Limb (tissue), 2 donors: ENCODE measurements around the gene DCDC1.
"Not testable (repeated sequence)": the region's sequence is repeated elsewhere in the genome, so short reads cannot be mapped to it uniquely, and the experiment has no call there.

Experiments
- DNase-seq, 2 donors: peaks; one replicate each; pipeline ENCODE4 v3.0.0-alpha.2; 2016; ENCODE audit errors: extremely low spot score in 2 of 2

The DCDC1 gene

DNA sequence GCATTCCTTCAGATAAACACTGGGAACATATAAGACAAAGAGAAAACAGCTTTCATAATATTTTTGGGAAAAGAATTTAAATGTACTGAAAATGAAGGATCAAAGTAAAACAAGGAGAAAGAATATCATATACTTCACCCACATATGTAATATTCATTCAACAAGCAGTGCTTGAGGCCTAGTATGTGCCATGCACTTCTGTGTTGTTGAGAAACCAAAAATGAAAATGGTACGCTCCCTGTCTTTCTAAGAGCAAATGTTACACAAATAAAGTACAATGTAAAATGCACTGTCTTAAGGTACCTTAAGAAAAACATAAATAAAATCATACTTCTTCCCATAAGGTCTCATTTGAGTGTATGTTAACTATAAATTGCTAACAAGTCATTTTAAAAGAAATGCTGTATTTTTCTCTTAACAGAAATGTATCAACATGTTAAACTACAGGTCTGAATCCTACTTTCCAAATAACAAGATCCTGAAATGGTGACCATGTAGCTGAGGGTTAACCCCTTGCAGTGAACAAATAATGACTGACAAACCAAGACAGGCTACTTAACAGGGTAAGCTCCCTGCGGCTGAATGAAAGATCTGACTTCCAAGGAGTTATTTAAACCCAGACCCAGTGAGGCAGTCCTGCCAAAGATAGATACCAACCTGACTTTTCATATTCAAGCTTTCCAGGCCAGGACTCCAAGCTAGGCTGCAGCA is 377.6 kb downstream of the DCDC1 start:
- no peak for DNase-seq

DNA sequence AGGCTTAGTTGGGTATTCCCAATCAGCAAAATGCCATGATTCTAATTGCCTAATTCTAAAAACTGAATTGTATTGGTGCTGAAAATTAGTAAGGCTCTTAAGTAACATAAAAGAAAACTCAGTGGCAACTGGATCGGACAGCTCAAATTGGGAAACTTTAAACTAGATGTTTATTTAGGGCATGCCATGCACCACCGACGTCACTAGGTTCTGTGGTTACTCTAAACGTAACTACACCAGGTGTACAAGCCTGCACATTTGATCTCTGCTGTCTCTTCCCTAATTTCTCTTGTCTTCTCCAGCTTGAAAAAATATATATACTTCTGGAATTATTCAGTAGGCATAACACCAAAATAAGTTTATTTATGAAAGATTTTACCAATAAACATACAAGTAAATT is 378.2 kb downstream of the DCDC1 start:
- DNase-seq = no peak

DNA sequence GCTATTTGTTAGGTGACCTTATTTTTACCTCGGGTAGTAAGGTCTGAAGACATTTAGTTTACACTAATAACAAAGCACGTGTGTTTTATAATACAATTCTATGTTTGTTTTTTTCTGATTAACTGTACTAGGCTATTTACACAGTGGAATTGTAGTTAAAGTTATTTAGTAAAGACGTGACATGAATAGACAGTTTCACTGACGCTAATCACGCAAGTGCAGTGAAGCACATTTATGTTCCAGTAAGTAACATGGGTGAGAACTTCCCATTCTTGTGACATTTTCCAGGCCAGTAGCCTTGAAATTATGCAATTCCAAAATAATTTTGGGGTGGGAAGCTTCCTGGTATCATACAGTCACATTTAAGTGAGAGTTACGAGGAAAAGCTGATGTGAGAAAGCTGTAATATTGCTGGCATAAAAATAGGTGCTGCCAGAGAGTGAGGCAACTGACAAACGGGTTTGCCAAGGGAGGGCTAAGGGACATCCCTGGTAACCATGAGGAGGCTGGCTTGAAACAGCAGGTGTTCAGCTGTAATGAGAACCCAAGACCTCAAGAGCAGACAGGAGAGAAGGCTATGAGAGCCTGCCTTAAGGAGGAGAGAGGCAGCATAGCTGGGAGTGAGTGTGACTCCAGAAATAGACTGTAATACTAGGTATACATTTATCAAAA is 378.8 kb downstream of the DCDC1 start:
- no peak for DNase-seq

GRCh38 chr11:30987819-30988218 is 381.7 kb downstream of the DCDC1 start:
- DNase-seq = no peak

GRCh38 chr11:30985536-30985935 is 384.0 kb downstream of the DCDC1 start:
- no peak for DNase-seq

DNA sequence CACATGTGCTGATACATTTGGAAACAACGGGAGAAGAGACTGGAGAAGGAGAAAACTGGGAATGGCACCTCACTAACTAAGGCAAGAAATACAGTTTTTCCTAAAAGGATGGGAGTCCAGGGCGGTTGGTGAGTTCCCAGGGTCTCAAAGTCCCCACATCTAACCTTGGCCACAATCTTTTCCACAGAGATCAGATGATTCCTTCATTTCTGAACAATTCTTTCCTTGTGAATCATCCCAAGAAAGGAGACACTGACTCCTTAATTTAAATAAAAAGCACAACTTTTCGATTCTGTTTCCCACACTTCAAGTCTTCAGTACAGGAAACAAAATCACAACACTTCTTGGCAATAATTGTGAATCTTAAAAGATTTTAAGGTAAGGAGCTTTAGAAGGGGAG is 384.7 kb downstream of the DCDC1 start:
- no peak for DNase-seq

DNA sequence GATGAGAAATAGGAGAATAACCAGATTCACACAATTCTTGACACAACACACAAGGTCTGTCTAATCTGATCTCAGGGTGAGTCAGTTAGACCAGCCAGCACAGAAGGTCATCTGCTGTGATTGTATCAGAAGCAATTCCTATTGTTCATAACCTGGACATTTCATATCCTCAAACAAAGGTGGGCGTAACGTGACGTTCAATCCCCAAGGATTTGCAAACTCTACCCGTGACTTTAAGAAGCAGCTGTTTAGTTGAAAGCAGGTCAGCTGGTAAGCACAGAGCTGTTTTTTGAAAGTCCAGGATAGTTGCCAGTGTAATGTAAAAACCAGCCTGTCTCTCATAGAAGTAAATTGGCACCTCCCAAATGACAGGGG is 385.1 kb downstream of the DCDC1 start:
- no peak for DNase-seq

GRCh38 chr11:30983776-30984441 is 385.6 kb downstream of the DCDC1 start:
- DNase-seq = no peak

DNA sequence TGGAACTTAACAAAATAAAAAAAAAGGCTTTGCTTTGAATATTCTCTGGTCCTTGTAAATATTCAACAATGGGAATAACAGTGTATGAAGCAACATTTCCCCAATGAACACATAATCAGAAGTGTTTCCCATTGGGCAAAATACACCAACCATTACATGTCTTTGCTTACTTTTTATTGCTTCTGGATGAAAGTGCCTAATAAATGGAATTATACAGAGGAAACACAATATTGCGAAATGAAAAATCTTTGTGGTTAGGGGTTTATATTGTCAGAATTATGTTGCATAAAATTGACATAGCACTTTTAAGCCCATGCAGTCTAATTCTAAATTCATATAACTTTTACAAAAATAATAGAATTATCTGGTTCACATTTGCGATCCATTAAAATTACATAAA is 386.4 kb downstream of the DCDC1 start:
- no peak for DNase-seq

DNA sequence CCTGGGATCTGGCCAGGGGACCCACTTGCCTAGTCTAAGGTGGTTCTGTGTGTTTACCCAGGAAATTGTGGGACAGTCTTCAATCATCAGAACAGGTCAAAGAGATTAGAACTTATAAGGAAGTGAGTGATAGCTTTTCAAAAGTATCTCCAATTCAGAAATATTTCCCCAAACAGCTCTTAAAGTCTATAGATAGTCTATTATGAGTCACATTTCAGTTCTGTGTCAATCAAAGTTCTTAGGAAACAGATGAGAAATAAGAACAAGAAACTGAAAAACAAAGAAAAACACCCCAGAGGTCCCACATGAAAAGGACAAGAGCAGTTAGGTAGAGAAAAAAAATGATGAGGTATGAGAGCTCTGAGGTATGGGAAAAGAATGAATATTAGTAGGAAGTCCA is 402.0 kb downstream of the DCDC1 start:
- no peak for DNase-seq

- peak in 1 of 2 donors; percentile 65 for DNase-seq
These were observed 409.0 kb downstream of the DCDC1 start for GRCh38 chr11:30960387-30960992.

DNA sequence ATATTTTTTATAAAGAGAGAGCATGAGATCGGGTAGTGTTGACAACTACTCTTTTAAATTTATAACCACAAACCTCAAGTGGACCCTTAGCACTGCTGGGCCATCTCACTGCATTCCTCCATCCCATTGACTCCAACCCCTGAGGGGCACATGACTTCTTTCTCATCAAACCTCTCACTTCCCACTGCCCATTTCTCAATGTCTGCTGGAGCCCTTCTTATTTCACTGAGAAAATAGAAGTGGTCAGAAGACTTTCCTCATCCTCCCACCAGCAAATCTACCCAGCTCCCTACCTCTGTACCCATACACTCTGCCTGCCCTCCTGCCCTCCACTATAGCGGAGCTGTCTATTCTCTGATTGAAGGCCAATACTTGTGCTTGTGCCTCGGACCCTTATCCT is 412.8 kb downstream of the DCDC1 start:
- DNase-seq = no peak

GRCh38 chr11:30949838-30950237 is 419.7 kb downstream of the DCDC1 start:
- no peak for DNase-seq

DNA sequence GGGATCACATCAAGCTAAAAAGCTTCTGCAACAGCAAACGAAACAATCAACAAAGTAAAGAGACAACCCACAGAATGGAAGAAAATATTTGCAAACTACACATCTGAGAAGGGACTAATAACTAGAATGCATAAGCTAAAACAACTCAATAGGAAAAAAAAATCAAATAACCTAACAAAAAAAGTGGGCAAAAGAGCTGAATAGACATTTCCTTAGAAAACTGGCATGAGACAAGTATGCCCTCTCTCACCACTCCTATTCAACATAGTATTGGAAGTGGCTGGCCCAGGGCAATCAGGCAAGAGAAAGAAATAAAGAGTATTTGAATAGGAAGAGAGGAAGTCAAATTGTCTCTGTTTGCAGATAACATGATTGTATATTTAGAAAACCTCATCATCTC is 421.8 kb downstream of the DCDC1 start:
- not testable (repeated sequence) for DNase-seq

- no peak for DNase-seq
These were observed 430.7 kb downstream of the DCDC1 start for GRCh38 chr11:30938810-30939209.

DNA sequence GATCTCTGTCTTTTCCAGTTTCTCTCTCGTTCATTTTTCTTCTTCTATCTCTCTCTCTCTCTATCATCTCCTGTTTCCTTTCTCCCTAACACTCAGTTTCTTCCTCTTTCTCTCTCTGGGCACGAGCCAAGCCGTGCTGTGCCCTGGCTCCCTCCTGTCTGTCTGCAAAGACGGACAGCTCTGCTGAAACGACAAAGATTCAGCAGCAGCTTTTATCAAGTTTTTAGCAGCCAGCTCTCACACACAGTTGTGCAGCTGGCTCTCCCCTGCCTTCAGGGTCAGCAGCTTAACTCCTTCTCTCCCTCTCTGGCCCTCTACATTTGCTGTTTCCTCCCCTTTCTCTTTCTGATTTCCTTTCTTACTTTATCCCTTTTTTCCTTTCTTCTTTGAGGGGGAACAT is 431.4 kb downstream of the DCDC1 start:
- DNase-seq = no peak

DNA sequence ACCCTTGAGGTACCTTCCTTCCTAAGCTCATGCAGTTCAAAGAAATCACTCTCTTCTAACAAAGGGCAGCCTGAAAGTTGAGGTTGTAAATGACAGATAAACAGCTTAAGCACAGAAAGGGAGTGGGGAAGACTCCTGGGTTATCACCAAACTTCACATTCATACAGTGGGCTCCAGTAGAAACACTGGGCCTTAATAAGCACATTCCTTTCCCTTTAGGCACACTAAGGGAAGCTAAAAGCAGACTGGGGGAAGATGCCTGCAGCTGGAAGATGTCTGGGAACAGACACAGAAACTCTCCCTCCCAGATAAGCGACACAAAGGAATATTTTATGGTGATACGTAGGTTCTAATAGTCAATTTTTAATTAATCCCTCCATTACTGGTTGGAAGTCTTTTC is 433.0 kb downstream of the DCDC1 start:
- no peak for DNase-seq

DNA sequence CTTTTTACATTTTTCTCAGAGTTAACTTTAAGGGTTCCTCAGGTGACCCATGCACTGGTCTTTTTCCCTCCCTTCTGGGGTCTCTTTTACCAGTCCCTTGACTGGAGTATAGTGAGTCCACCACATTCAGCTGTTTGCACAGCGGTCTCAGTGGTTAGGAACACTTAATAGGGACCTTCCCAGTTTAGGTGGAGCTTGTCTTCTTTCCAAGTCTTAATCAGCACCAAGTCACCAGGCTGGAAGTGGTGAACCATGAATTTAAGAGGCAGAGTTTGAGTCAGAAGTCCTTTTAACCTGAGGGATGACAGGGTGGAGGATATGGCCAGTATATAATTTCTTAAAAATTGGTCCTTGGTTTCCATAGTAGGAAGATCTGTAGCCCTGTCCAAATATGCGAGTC is 433.7 kb downstream of the DCDC1 start:
- DNase-seq = no peak

GRCh38 chr11:30926130-30926529 is 443.4 kb downstream of the DCDC1 start:
- DNase-seq = no peak

GRCh38 chr11:30921811-30922210 is 447.7 kb downstream of the DCDC1 start:
- no peak for DNase-seq

DNA sequence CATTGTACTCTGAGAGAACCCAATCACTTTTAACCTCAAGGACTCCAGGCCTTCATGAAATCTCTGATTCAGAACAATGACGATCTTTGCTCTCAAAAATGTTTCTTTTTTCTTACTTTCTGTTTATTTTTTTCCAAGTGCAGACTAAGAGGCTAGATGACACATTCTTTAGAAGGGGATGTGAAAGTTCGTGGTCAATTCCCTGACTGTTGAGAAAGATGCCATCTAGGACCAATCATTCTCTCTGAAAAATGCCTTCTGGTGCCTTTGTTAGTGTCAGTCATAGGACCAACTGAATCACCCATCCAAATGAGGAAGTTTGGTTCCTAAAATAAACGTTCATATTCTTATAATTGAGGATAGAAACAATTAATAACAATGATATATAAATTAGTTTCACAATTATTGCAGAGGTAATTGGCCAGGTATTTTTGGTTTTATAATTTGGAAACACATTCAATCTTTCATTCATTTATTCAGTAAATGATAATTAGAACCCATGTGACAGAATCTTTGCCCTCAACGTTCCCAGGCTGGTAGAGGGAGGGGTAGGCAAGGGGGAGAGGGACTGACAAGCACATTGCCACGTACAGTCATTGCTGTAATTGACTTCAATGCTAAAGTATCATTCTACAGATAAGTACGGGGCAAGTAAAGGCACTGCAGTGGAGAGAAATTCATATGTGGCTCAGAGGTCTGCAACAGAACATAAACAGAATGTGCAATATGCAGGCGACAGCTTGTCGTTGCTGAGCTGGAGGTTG is 450.0 kb downstream of the DCDC1 start:
- DNase-seq = no peak
